SK-N-SH (cell line): ENCODE results near the gene EGFL8.

ENCODE experiments used
- CHD2 ChIP-seq: fragments of 150-350 bp; IDR thresholded peaks from 2 replicates; pipeline ENCODE4 v1.6.1; 2018; ENCODE audit warnings: low read length; ENCODE audit not compliant: partially characterized antibody
- CTCF ChIP-seq: fragments of 200-600 bp; sonication (generic); IDR thresholded peaks from 2 replicates; pipeline ENCODE4 v1.6.1; 2017; ENCODE audit warnings: antibody characterized with exemption, mild to moderate bottlenecking, moderate library complexity
- FOSL2 ChIP-seq: IDR thresholded peaks from 2 replicates; pipeline ENCODE4 v1.4.0; 2012; ENCODE audit warnings: low read depth, mild to moderate bottlenecking, moderate library complexity, borderline replicate concordance
- GABPA ChIP-seq: IDR thresholded peaks from 2 replicates; pipeline ENCODE4 v1.4.0; 2012; ENCODE audit warnings: low read depth, mild to moderate bottlenecking
- GATA2 ChIP-seq: sonication (generic); formaldehyde crosslinking; IDR thresholded peaks from 2 replicates; pipeline ENCODE4 v1.5.0; 2020; ENCODE audit warnings: mild to moderate bottlenecking, missing genetic modification reagents
- NRF1 ChIP-seq: IDR thresholded peaks from 2 replicates; pipeline ENCODE4 v1.6.1; 2012; ENCODE audit warnings: low read depth, mild to moderate bottlenecking, low read length
- POLR2AphosphoS5 ChIP-seq: IDR thresholded peaks from 2 replicates; pipeline ENCODE4 v1.6.1; 2012; ENCODE audit warnings: low read depth, low read length
- RAD21 ChIP-seq: IDR thresholded peaks from 2 replicates; pipeline ENCODE4 v1.6.1; 2012; ENCODE audit warnings: mild to moderate bottlenecking, low read length
- REST ChIP-seq: IDR thresholded peaks from 2 replicates; pipeline ENCODE4 v1.6.1; 2012; ENCODE audit warnings: mild to moderate bottlenecking, low read depth, low read length, moderate library complexity
- RXRA ChIP-seq: IDR thresholded peaks from 2 replicates; pipeline ENCODE4 v1.4.0; 2012; ENCODE audit warnings: low read depth, mild to moderate bottlenecking, borderline replicate concordance
- TCF12 ChIP-seq: IDR thresholded peaks from 2 replicates; pipeline ENCODE4 v1.4.0; 2012
- USF2 ChIP-seq: fragments of 150-350 bp; IDR thresholded peaks from 2 replicates; pipeline ENCODE4 v1.6.1; 2017; ENCODE audit warnings: antibody characterized with exemption, low read length, low read depth, borderline replicate concordance
- TF ChIP-seq, protein P1 (sequence below): IDR thresholded peaks from 2 replicates; pipeline ENCODE4 v1.4.0; 2012; ENCODE audit warnings: low read depth

DNA sequence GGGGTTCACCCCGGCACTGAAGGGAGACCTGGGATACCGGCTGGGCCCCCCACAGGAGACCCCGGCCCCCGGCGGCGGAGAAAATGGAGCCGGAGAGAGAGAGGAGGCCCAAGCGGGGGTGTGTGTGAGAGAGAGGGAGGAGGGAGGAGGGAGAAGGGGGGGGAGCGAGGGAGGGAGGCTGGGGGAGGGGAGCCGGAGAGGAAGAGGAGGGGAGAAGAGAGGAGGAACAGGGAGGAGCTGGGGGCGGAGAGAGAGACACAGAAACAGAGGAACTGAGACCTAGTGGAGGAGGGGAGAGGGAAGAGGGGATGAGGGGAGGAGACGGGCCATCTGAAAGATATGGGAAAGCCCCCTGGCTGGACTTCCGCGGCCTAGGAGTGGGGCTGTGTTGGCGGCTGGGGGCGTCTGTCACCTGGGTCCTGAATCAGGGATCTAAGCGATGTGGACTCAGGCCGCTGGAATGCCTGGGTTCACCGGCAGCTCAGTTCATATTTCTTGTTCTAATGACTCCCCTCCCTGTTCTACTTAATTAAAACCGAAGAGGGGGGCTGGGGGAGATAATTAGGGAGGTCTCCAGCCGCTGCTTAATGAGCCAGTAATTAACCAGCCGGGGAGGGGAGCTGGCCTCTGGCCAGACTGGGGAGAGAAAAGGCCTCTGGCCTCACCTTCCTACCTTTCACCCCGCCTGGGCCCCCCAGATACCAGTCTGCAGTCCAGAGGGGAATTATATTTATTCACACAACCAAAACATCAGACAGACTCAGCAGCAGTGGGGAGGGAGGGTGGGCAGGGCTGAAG is 25.9 kb downstream of the EGFL8 start, which contains the start of gene PBX2:
- TF ChIP-seq POLR2AphosphoS5: peak; percentile 80
- TF ChIP-seq CTCF: no peak
- no peak for TF ChIP-seq GATA2 (CRISPR knock-in tag)
- 0 out of 2 replicates have a peak, but pooled peaks have one; percentile 16 for TF ChIP-seq REST
- peak; percentile 89 for TF ChIP-seq CHD2
- no peak for TF ChIP-seq RAD21
- TF ChIP-seq, protein P1, sequence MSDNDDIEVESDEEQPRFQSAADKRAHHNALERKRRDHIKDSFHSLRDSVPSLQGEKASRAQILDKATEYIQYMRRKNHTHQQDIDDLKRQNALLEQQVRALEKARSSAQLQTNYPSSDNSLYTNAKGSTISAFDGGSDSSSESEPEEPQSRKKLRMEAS: no peak
- no peak for TF ChIP-seq FOSL2
- TF ChIP-seq USF2: no peak
- TF ChIP-seq RXRA: no peak
- no peak for TF ChIP-seq TCF12
- peak; percentile 43; the same call in 1 of the 2 replicates for TF ChIP-seq GABPA
- no peak for TF ChIP-seq NRF1
